B cell (primary cell): Measurements from ENCODE around the gene RPS6KA1. TPM values are rescaled to one million over a fixed set of nuclear protein-coding genes. Genes with fewer than 3 reads are reported as not detected.

Experiments used
- ATAC-seq: fragments of 200-7000 bp; cut with Tn5 transposase; one replicate; pipeline ENCODE4 v1.10.0; 2021; ENCODE audit warnings: low read depth, mild to moderate bottlenecking, moderate number of reproducible peaks, moderate library complexity
- CTCF ChIA-PET: fragments of 350-600 bp; sonication (Branson Sonifier 250); formaldehyde crosslinking; loops from one replicate; lab custom pipeline; 2021; ENCODE audit warnings: antibody characterized with exemption, inconsistent platforms; lab: Charles Lee
- POLR2A ChIA-PET: fragments of 350-600 bp; sonication (Branson Sonifier 250); formaldehyde crosslinking; loops from one replicate; lab custom pipeline; 2021; ENCODE audit warnings: antibody characterized with exemption; lab: Charles Lee
- DNase-seq: peaks from one replicate; pipeline ENCODE4 v3.0.0; 2013
- H2AFZ ChIP-seq: 2 replicates; pipeline ENCODE4 v1.6.1; 2012; ENCODE audit warnings: mild to moderate bottlenecking, low read depth, low read length; ENCODE audit not compliant: insufficient read depth, poor library complexity, severe bottlenecking
- H3K27ac ChIP-seq, 2 donors: 1 replicate in 1 of 2; 2 replicates in 1 of 2; pipeline ENCODE4 v1.5.1; 2012 to 2013; ENCODE audit warnings: low read length in 2 of 2, mild to moderate bottlenecking in 2 of 2, moderate library complexity in 1 of 2
- H3K27me3 ChIP-seq, 4 experiments: fragments of 200-600 bp in 1 of 4; sonication (generic) in 1 of 4; replicated peaks in 1 of 4; 1 replicate in 2 of 4; 2 replicates in 2 of 4; pipeline versions ENCODE4 v1.6.1 to v1.7.0; 2013 to 2016; ENCODE audit warnings: low read length in 3 of 4, mild to moderate bottlenecking in 2 of 4, mixed read lengths in 1 of 4, moderate library complexity in 1 of 4; ENCODE audit not compliant: insufficient read depth in 4 of 4, control insufficient read depth in 3 of 4; ENCODE audit errors: control extremely low read depth in 1 of 4
- H3K36me3 ChIP-seq, 2 experiments: replicated peaks in 1 of 2; 1 replicate in 1 of 2; 2 replicates in 1 of 2; pipeline versions ENCODE4 v1.6.1 to v1.7.1; 2013; ENCODE audit warnings: low read length in 1 of 2; ENCODE audit not compliant: insufficient read depth in 2 of 2, control insufficient read depth in 1 of 2; ENCODE audit errors: control extremely low read depth in 1 of 2, extremely low read depth in 1 of 2
- H3K4me1 ChIP-seq, 2 donors: fragments of 200-600 bp in 1 of 2; sonication (generic) in 1 of 2; 1 replicate in 1 of 2; 2 replicates in 1 of 2; pipeline versions ENCODE4 v1.5.1 to v1.6.1; 2013 to 2017; ENCODE audit warnings: low read length in 2 of 2; ENCODE audit not compliant: control insufficient read depth in 2 of 2, insufficient read depth in 2 of 2
- H3K4me2 ChIP-seq: replicated peaks from 2 replicates; pipeline ENCODE3; 2012; ENCODE audit warnings: mild to moderate bottlenecking, low read depth, low read length; ENCODE audit not compliant: poor library complexity, severe bottlenecking
- H3K4me3 ChIP-seq, 5 experiments: fragments of 200-600 bp in 1 of 5; sonication (generic) in 1 of 5; 1 replicate in 3 of 5; 2 replicates in 2 of 5; pipeline versions ENCODE4 v1.5.1 to v1.7.0; 2011 to 2016; ENCODE audit warnings: low read length in 4 of 5, mild to moderate bottlenecking in 4 of 5, low read depth in 2 of 5, control low read depth in 1 of 5, moderate library complexity in 1 of 5; ENCODE audit not compliant: insufficient read depth in 1 of 5; ENCODE audit errors: control extremely low read depth in 1 of 5, extremely low read depth in 1 of 5
- H3K79me2 ChIP-seq: fragments of 200-600 bp; sonication (generic); one replicate; pipeline ENCODE4 v1.6.0; 2016; ENCODE audit warnings: low read length; ENCODE audit not compliant: control insufficient read depth, insufficient read depth
- H3K9ac ChIP-seq: fragments of 200-600 bp; sonication (generic); 2 replicates; pipeline ENCODE4 v1.6.1; 2017; ENCODE audit warnings: mild to moderate bottlenecking, low read length, moderate library complexity
- H3K9me3 ChIP-seq, 3 donors: one replicate each; pipeline versions ENCODE4 v1.6.1 to v1.7.1; 2013; ENCODE audit warnings: low read length in 2 of 3; ENCODE audit not compliant: control insufficient read depth in 2 of 3, insufficient read depth in 1 of 3; ENCODE audit errors: control extremely low read depth in 1 of 3
- H4K20me1 ChIP-seq: 2 replicates; pipeline ENCODE4 v1.6.0; 2012; ENCODE audit warnings: mild to moderate bottlenecking, low read length; ENCODE audit not compliant: insufficient read depth, control insufficient read depth, poor library complexity, severe bottlenecking
- H3K27ac Mint-ChIP-seq: one replicate; pipeline ENCODE4 v1.8.0; 2021; ENCODE audit warnings: mixed read lengths
- H3K27me3 Mint-ChIP-seq: one replicate; pipeline ENCODE4 v1.8.0; 2021; ENCODE audit warnings: mixed read lengths
- H3K4me1 Mint-ChIP-seq: one replicate; pipeline ENCODE4 v1.8.0; 2021; ENCODE audit warnings: mixed read lengths
- H3K4me3 Mint-ChIP-seq: one replicate; pipeline ENCODE4 v1.8.0; 2021; ENCODE audit warnings: mixed read lengths
- H3K9me3 Mint-ChIP-seq: one replicate; pipeline ENCODE4 v1.8.0; 2022; ENCODE audit warnings: mixed read lengths; ENCODE audit not compliant: insufficient read depth
- EZH2 ChIP-seq: IDR thresholded peaks from 2 replicates; pipeline ENCODE4 v1.6.1; 2012; ENCODE audit warnings: borderline replicate concordance, low read depth, mild to moderate bottlenecking, moderate library complexity, low read length; ENCODE audit not compliant: insufficient read depth, poor library complexity, severe bottlenecking
- WGBS: methylation state at CpG from one replicate; pipeline ENCODE4 v1.1.5; 2013; ENCODE audit warnings: missing lambda C conversion rate; ENCODE audit not compliant: insufficient coverage; 5-methylcytosine and 5-hydroxymethylcytosine counted together
- intact Hi-C: fragments of 100-400 bp; cut with micrococcal nuclease; formaldehyde crosslinking; loops from one replicate; pipeline ENCODE4 v1.10.0; 2022
- polyA plus RNA-seq: library from polyadenylated mRNA; depleted of rRNA; stranded (reverse); fragments of >200 nt; gene quantifications from 2 replicates; pipeline ENCODE4 v1.2.3, GENCODE V29; 2012
- total RNA-seq, 2 donors: library from RNA; stranded (reverse); fragments of 120-200 nt in 1 of 2; gene quantifications; 1 replicate in 1 of 2; 2 replicates in 1 of 2; pipeline versions ENCODE4 v1.2.3 to v1.2.4, GENCODE V29; 2013 to 2022
- TF ChIP-seq, protein P1 (sequence below): fragments of 200-600 bp; IDR thresholded peaks from one replicate; pipeline ENCODE4 v1.8.0; 2022; ENCODE audit warnings: antibody characterized with exemption, mild to moderate bottlenecking

Gene RPS6KA1
- total and polyA plus RNA-seq, 2 donors (not counting 1 experiment from before 2014, with no cell fraction given): 72.0 to 99.9 TPM

DNA sequence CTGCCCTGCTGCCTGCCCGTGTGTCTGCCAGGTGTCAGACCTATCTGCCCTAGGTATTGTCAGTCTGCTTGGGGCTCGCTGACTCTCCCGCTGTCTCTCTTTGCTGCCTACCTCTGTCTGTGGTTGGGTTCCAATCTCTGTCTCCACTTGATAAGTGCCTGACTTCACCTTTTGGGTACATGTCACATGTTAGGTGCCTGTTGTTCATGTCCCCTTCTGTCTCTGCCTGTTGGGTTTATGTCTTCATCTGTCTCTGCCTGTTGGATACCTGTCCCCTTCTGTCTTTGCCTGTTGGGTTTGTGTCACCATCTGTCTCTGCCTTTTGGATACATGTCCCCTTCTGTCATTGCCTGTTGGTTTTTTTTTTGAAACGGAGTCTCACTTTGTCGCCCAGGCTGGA is 14.6 kb downstream of the RPS6KA1 start:
- H3K9me3 Mint-ChIP-seq: no peaks in the 10 kb centered on the region
- ATAC-seq (no peak), DNase-seq (peak; percentile 49)
- WGBS: 59% methylated on average over 5 of the region's 5 CpGs
- peaks cover 86% of the 10 kb centered on the region for H3K4me1 Mint-ChIP-seq
- TF ChIP-seq, protein P1, sequence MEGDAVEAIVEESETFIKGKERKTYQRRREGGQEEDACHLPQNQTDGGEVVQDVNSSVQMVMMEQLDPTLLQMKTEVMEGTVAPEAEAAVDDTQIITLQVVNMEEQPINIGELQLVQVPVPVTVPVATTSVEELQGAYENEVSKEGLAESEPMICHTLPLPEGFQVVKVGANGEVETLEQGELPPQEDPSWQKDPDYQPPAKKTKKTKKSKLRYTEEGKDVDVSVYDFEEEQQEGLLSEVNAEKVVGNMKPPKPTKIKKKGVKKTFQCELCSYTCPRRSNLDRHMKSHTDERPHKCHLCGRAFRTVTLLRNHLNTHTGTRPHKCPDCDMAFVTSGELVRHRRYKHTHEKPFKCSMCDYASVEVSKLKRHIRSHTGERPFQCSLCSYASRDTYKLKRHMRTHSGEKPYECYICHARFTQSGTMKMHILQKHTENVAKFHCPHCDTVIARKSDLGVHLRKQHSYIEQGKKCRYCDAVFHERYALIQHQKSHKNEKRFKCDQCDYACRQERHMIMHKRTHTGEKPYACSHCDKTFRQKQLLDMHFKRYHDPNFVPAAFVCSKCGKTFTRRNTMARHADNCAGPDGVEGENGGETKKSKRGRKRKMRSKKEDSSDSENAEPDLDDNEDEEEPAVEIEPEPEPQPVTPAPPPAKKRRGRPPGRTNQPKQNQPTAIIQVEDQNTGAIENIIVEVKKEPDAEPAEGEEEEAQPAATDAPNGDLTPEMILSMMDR: no peak
- no peak for TF ChIP-seq EZH2
- peak overlapping the region; percentile 99 for H3K27ac Mint-ChIP-seq
- Histone ChIP-seq H3K4me2 (peak overlapping the region; percentile 96), H3K27ac (peak overlapping the region; percentile 87 to 92), H3K9ac (peak overlapping the region; percentile 62), H3K27me3 (no peaks in the 10 kb centered on the region), H3K4me1 (peaks cover 82 to 92% of the 10 kb centered on the region in 2 donors), H4K20me1 (peaks cover 29% of the 10 kb centered on the region), H2AFZ (no peak overlapping the region), H3K9me3 (no peaks in the 10 kb centered on the region), H3K36me3 (peaks cover 0 to 23% of the 10 kb centered on the region in 2 experiments), H3K79me2 (peaks cover 35% of the 10 kb centered on the region), H3K4me3 (peak overlapping the region in 2 of 5 experiments; percentile 65 to 70)
- peak overlapping the region; percentile 90 for H3K4me3 Mint-ChIP-seq
- CTCF ChIA-PET: no interaction called here
- POLR2A ChIA-PET: interaction anchor here (0.9 to 1.0 kb wide), 2 partner anchors 44 to 244 kb away, joined by 3 to 5 read pairs; partner anchors contain the start of gene PIGV
- no peaks in the 10 kb centered on the region for H3K27me3 Mint-ChIP-seq
- intact Hi-C loops: loop anchor here (5.0 kb wide), 1 partner anchor 153 kb away; the partner anchor contains the start of gene ARID1A

DNA sequence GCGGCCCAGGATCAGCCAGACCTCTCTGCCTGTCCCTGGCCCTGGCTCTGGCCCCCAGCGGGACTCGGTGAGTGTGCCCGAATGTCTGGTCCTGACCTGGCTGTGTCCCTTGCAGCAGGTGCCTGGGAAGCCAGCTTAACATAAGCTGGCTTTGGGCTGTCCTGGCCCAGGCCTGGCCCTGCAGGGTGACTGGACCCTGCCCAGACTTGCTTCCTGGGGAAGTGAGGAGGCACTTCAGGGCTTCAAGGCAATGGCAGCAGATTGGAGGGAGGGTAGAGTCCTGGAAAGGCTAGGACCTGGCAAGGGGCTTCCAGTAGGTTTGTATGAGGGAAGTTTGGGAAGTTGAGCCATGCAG is 16.4 kb downstream of the RPS6KA1 start:
- H3K4me2 ChIP-seq: peak overlapping the region; percentile 96
- no peaks in the 10 kb centered on the region for H3K9me3 ChIP-seq
- POLR2A ChIA-PET: interaction anchor here (0.5 to 1.5 kb wide), 4 partner anchors 8 to 45 kb away, joined by 3 to 9 read pairs (median 4); no protein-coding TSS in a partner anchor
- peaks cover 71% of the 10 kb centered on the region for H3K4me1 Mint-ChIP-seq
- intact Hi-C loops: loop anchor here (5.0 kb wide), 1 partner anchor 196 kb away; no protein-coding TSS in a partner anchor
- H3K4me1 ChIP-seq: peaks cover 67 to 73% of the 10 kb centered on the region in 2 donors
- peaks cover 47% of the 10 kb centered on the region for H3K79me2 ChIP-seq
- no peak for DNase-seq
- 3% methylated on average over 4 of the region's 4 CpGs for WGBS
- peak overlapping the region; percentile 69 to 82 (median 75) for H3K4me3 ChIP-seq
- H3K27me3 Mint-ChIP-seq: no peaks in the 10 kb centered on the region
- peak overlapping the region; percentile 80 for H3K4me3 Mint-ChIP-seq
- CTCF ChIA-PET: interaction anchor here (1.0 to 2.0 kb wide), 4 partner anchors 8 to 243 kb away, joined by 3 to 9 read pairs (median 4); no protein-coding TSS in a partner anchor
- peaks cover 0 to 38% of the 10 kb centered on the region in 2 experiments for H3K36me3 ChIP-seq
- H3K9me3 Mint-ChIP-seq: no peaks in the 10 kb centered on the region
- ATAC-seq: no peak
- H3K27me3 ChIP-seq: no peaks in the 10 kb centered on the region
- peaks cover 32% of the 10 kb centered on the region for H4K20me1 ChIP-seq
- TF ChIP-seq, protein P1: no peak
- TF ChIP-seq EZH2: no peak
- H3K27ac ChIP-seq: peak overlapping the region; percentile 67 to 92
- H2AFZ ChIP-seq: peak overlapping the region; percentile 66
- peak overlapping the region; percentile 77 for H3K9ac ChIP-seq
- peak overlapping the region; percentile 89 for H3K27ac Mint-ChIP-seq
